NT2/D1 (cell line): ENCODE measurements around the gene MAPK13.

Experiments used
- YY1 ChIP-seq: IDR thresholded peaks from 2 replicates; pipeline ENCODE4 v1.6.1; 2011; ENCODE audit not compliant: insufficient read length, insufficient read depth
- ZNF274 ChIP-seq: IDR thresholded peaks from 2 replicates; pipeline ENCODE4 v1.6.1; 2011; ENCODE audit warnings: mild to moderate bottlenecking, low read depth, low read length

GRCh38 chr6:36149476-36149875 is 19.2 kb downstream of the MAPK13 start:
- TF ChIP-seq ZNF274 (no peak), YY1 (no peak)
